ENCODE results near the gene ZNF496. TPM values are rescaled to one million over a fixed set of nuclear protein-coding genes. Genes with fewer than 3 reads are reported as not detected.

Gene ZNF496
- total RNA-seq, 1 donor from 2014 or later, result 43.9 TPM

DNA sequence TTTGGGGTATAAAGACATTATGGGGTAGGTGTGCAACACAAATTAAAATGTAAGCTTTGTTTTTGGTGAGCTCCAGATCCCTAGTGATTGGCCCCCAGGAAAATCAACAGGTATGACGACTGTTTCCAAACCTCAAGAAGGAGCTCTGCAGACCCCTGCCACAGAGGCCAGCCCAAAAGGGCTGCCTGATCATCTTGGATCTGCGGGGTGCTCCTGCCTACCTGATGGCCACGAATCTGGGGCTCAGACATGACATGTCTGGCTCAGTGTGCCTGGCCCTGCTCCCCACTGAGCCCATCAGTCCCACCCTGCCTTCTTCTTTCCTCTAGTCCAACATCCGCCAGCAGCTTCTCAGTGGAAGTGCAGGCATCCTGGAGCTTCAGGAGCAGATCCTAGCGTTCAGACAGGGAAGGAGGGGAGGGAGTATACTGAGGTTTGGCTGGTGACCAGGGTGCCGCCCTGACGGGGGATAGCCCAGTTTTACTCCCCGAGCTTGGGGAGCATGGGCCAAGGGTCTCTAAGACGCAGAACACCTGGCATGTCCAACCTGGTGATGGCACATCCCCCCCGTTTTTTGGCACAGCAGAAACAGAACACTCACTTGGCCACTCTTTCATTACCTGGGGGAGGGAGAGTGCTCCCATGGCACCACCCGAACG, 31.8 kb downstream of the ZNF496 start:
- H3K4me3 ChIP-seq (ENCODE audit: low read depth, low read length), result no peak overlapping the region
- DNase-seq (ENCODE audit: low read depth), result no peak
- TF ChIP-seq, protein P1, sequence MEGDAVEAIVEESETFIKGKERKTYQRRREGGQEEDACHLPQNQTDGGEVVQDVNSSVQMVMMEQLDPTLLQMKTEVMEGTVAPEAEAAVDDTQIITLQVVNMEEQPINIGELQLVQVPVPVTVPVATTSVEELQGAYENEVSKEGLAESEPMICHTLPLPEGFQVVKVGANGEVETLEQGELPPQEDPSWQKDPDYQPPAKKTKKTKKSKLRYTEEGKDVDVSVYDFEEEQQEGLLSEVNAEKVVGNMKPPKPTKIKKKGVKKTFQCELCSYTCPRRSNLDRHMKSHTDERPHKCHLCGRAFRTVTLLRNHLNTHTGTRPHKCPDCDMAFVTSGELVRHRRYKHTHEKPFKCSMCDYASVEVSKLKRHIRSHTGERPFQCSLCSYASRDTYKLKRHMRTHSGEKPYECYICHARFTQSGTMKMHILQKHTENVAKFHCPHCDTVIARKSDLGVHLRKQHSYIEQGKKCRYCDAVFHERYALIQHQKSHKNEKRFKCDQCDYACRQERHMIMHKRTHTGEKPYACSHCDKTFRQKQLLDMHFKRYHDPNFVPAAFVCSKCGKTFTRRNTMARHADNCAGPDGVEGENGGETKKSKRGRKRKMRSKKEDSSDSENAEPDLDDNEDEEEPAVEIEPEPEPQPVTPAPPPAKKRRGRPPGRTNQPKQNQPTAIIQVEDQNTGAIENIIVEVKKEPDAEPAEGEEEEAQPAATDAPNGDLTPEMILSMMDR (conservative IDR thresholded peaks at IDR 0.05; ENCODE audit: low read depth, low read length), result no peak

DNA sequence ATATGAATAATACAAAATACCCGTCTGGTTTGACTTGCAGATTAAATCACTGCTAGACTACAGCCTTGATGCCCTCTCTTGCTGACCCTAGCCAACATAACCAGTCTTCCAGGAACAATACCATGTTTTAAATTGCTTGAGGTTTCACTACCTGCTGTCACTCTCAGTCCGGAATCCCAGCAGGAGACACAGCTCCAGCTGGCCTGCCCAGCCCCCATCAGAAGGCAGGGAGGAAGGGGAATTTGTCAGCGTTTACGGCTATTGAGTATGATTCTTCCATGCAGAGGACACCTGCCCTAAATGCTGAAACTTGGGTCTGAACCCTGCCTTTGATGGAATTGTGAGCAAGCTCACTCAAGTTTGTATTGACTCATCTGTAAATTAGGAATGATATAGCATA, 33.0 kb downstream of the ZNF496 start:
- DNase-seq (ENCODE audit: low read depth), result no peak

DNA sequence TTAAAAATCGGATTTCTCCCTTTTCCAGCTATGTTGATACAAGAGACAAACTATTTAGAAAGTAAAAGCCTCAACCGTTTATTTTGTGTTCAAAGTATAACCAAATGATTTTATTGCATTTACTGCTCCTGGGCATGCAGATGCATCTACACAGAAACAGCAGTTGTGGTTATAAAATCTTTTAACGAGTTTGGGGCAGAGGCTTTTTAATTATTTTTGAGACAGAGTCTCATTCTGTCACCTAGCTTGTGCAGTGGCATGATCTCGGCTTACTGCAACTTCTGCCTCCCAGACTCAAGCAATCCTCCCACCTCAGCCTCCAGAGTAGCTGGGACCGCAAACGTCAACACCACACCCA, 33.6 kb downstream of the ZNF496 start:
- no peak for DNase-seq (ENCODE audit: low read depth)
- H3K4me3 ChIP-seq (ENCODE audit: low read depth, low read length), result no peak overlapping the region
- TF ChIP-seq, protein P1 (conservative IDR thresholded peaks at IDR 0.05; ENCODE audit: low read depth, low read length), result no peak

More for the DNA sequence above, 33.0 kb downstream of the ZNF496 start:
- H3K4me3 ChIP-seq (ENCODE audit: low read depth, low read length), result no peak overlapping the region
- TF ChIP-seq, protein P1 (conservative IDR thresholded peaks at IDR 0.05; ENCODE audit: low read depth, low read length), result no peak

DNA sequence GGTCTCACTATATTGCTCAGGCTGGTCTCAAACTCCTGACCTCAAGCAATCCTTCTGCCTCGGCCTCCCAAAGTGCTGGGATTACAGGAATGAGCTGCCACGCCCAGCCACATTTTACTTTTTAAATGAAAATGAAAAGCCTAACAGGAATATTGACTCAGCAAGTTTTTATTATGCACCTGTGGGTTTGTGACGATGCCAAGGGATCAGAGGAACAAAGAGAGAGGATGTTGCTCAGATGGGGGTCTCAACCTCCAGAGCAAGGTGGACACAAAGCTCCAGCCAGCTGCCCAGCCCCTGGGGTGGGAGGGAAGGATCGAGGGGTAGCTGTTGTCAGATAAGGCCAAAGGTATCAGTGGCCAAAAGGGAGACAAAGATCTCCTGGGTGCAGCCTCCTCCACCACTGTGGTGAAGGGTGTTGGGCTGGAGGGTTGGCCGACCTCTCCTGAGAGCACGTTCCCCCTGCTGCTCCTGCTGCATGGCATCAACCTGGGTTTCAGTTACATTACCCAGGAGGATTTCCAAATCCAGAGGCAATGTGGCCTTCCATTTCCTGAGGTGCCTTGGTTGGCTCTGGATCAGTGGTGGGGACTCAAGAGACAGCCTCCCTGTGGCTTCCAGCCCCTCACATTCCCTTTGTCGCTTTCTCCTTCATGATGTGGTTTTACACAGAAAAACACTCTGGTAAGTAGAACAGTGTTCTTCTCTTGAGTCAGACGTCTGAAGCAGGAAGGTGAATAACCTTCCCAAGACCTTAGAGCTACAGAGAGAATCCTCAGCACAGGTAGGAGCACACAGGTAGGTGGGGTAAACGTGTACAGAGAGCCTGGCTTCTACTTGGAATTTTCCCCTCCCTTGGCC, 34.2 kb downstream of the ZNF496 start:
- no peak for DNase-seq (ENCODE audit: low read depth)
- H3K4me3 ChIP-seq (ENCODE audit: low read depth, low read length), result no peak overlapping the region
- TF ChIP-seq, protein P1 (conservative IDR thresholded peaks at IDR 0.05; ENCODE audit: low read depth, low read length), result no peak

DNA sequence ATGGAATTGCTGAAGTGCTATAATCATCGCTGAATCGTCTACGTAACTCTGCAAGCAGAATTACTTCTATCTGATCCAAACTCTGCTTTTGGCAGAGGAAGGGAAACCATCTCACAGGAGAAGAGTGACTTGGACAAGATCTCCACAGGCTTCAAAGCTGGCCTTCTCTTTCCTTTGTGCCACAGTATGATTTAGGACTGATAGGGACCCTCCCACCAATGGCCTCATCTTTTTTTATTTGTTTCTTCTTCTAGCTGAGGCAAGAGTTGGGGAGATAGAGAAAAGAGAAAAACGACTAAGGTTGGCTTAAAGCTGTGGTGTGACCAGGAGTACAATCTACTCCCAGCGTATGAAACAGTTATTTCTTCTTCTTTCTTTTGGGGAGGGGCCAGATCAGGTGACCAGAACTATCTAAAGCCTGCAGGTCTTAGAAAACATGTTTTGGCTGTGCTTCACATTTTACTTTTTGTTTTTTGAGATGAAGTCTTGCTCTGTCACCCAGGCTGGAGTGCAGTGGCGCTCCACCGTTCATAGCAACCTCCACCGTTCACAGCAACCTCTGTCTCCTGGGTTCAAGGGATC, 35.0 kb downstream of the ZNF496 start:
- no peak overlapping the region for H3K4me3 ChIP-seq (ENCODE audit: low read depth, low read length)
- DNase-seq (ENCODE audit: low read depth), result no peak
- TF ChIP-seq, protein P1 (conservative IDR thresholded peaks at IDR 0.05; ENCODE audit: low read depth, low read length), result no peak

DNA sequence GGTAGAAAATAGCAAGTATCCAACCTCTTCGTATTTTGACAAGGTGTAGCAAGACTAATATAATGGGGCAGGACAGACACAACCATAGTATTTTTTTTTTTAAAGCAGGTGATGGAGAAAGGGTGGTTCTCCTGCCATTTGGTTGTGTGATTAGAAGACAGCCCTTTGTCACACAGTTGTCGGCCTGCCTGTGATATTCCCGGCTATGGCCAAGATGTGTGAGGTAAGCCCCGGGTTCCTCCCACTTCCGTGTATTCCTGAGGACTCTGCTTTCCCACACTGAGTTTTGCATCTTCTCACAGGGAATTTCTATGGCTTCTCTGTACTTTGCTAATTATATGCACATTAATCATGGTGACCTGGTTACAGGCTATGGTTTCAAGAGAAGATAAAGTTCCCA, 35.9 kb downstream of the ZNF496 start:
- TF ChIP-seq, protein P1 (conservative IDR thresholded peaks at IDR 0.05; ENCODE audit: low read depth, low read length), result no peak
- H3K4me3 ChIP-seq (ENCODE audit: low read depth, low read length), result no peak overlapping the region
- DNase-seq (ENCODE audit: low read depth), result no peak
